PC-9 (cell line): ENCODE measurements around the gene HCAR1.
"Not testable (repeated sequence)": the region's sequence is repeated elsewhere in the genome, so short reads cannot be mapped to it uniquely, and the experiment has no call there.

Source experiments
- EZH2 ChIP-seq: fragments of 200-600 bp; sonication (generic); IDR thresholded peaks from 2 replicates; pipeline ENCODE4 v1.8.0; 2017; ENCODE audit warnings: antibody characterized with exemption, low read depth
- TF ChIP-seq, protein P1 (sequence below): fragments of 200-600 bp; sonication (generic); conservative IDR thresholded peaks from 2 replicates; pipeline ENCODE4 v1.6.1; 2017; ENCODE audit warnings: mixed run types, antibody characterized with exemption, mild to moderate bottlenecking, moderate library complexity

GRCh38 chr12:122713491-122714188, 17.0 kb downstream of the HCAR1 start:
- TF ChIP-seq EZH2: not testable (repeated sequence)
- TF ChIP-seq, protein P1, sequence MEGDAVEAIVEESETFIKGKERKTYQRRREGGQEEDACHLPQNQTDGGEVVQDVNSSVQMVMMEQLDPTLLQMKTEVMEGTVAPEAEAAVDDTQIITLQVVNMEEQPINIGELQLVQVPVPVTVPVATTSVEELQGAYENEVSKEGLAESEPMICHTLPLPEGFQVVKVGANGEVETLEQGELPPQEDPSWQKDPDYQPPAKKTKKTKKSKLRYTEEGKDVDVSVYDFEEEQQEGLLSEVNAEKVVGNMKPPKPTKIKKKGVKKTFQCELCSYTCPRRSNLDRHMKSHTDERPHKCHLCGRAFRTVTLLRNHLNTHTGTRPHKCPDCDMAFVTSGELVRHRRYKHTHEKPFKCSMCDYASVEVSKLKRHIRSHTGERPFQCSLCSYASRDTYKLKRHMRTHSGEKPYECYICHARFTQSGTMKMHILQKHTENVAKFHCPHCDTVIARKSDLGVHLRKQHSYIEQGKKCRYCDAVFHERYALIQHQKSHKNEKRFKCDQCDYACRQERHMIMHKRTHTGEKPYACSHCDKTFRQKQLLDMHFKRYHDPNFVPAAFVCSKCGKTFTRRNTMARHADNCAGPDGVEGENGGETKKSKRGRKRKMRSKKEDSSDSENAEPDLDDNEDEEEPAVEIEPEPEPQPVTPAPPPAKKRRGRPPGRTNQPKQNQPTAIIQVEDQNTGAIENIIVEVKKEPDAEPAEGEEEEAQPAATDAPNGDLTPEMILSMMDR: not testable (repeated sequence)
